Measurements from ENCODE around the gene FGB. TPM values are rescaled to one million over a fixed set of nuclear protein-coding genes. Genes with fewer than 3 reads are reported as not detected.

The FGB gene
- total RNA-seq, 4 donors from 2014 or later: not detected

- Histone ChIP-seq H3K36me3 (no peaks in the 10 kb centered on the region), H3K27me3 (no peaks in the 10 kb centered on the region), H3K4me3 (no peak overlapping the region), H3K4me1 (no peaks in the 10 kb centered on the region), H3K27ac (replicated peaks in 1 of 4) (no peak overlapping the region), H3K9me3 (no peaks in the 10 kb centered on the region)
- DNase-seq (ENCODE audit: extremely low spot score): no peak
- TF ChIP-seq POLR2AphosphoS5 (IDR thresholded peaks at IDR 0.05) (no peak), EP300 (IDR thresholded peaks at IDR 0.05) (no peak), POLR2A (IDR thresholded peaks at IDR 0.05; ENCODE audit: low read depth) (no peak), CTCF (IDR thresholded peaks at IDR 0.05) (no peak)
- intact Hi-C loops (cut with DNase I): no loop called here
- WGBS: 84% methylated on average over 5 of the region's 5 CpGs
Measured at GRCh38 chr4:154573190-154573870, 10.5 kb downstream of the FGB start.

- no peak for TF ChIP-seq CTCF (IDR thresholded peaks at IDR 0.05)
- TF ChIP-seq EP300 (IDR thresholded peaks at IDR 0.05): no peak
- TF ChIP-seq POLR2AphosphoS5 (IDR thresholded peaks at IDR 0.05): no peak
- TF ChIP-seq POLR2A (IDR thresholded peaks at IDR 0.05; ENCODE audit: low read depth): no peak
- Histone ChIP-seq H3K36me3 (no peaks in the 10 kb centered on the region), H3K27ac (replicated peaks in 1 of 4) (no peak overlapping the region), H3K9me3 (no peaks in the 10 kb centered on the region), H3K27me3 (no peaks in the 10 kb centered on the region), H3K4me3 (no peak overlapping the region), H3K4me1 (no peaks in the 10 kb centered on the region)
- WGBS: 51% methylated on average over 3 of the region's 3 CpGs
- intact Hi-C loops (cut with DNase I): no loop called here
- DNase-seq (ENCODE audit: extremely low spot score): no peak
Measured at GRCh38 chr4:154574311-154574710, 11.5 kb downstream of the FGB start.

- intact Hi-C loops (cut with DNase I): no loop called here
- Histone ChIP-seq H3K4me1 (no peaks in the 10 kb centered on the region), H3K4me3 (no peak overlapping the region), H3K27ac (replicated peaks in 1 of 4) (no peak overlapping the region), H3K9me3 (no peaks in the 10 kb centered on the region), H3K36me3 (no peaks in the 10 kb centered on the region), H3K27me3 (no peaks in the 10 kb centered on the region)
- no peak for DNase-seq (ENCODE audit: extremely low spot score)
- TF ChIP-seq CTCF (IDR thresholded peaks at IDR 0.05) (no peak), EP300 (IDR thresholded peaks at IDR 0.05) (no peak), POLR2A (IDR thresholded peaks at IDR 0.05; ENCODE audit: low read depth) (no peak), POLR2AphosphoS5 (IDR thresholded peaks at IDR 0.05) (no peak)
- WGBS: 72% methylated on average over 2 of the region's 2 CpGs
Measured at GRCh38 chr4:154577324-154577723, 14.5 kb downstream of the FGB start.

GRCh38 chr4:154578919-154579318, 16.1 kb downstream of the FGB start:
- intact Hi-C loops (cut with DNase I): no loop called here
- Histone ChIP-seq H3K27me3 (no peaks in the 10 kb centered on the region), H3K27ac (replicated peaks in 1 of 4) (no peak overlapping the region), H3K36me3 (no peaks in the 10 kb centered on the region), H3K4me1 (no peaks in the 10 kb centered on the region), H3K4me3 (no peak overlapping the region), H3K9me3 (no peaks in the 10 kb centered on the region)
- TF ChIP-seq POLR2AphosphoS5 (IDR thresholded peaks at IDR 0.05) (no peak), EP300 (IDR thresholded peaks at IDR 0.05) (no peak), POLR2A (IDR thresholded peaks at IDR 0.05; ENCODE audit: low read depth) (no peak), CTCF (IDR thresholded peaks at IDR 0.05) (no peak)
- no peak for DNase-seq (ENCODE audit: extremely low spot score)
- 65% methylated on average over 1 of the region's 1 CpG for WGBS

- DNase-seq (ENCODE audit: extremely low spot score): no peak
- Histone ChIP-seq H3K9me3 (no peaks in the 10 kb centered on the region), H3K4me1 (no peaks in the 10 kb centered on the region), H3K36me3 (no peaks in the 10 kb centered on the region), H3K4me3 (no peak overlapping the region), H3K27ac (replicated peaks in 1 of 4) (no peak overlapping the region), H3K27me3 (no peaks in the 10 kb centered on the region)
- TF ChIP-seq POLR2A (IDR thresholded peaks at IDR 0.05; ENCODE audit: low read depth) (no peak), POLR2AphosphoS5 (IDR thresholded peaks at IDR 0.05) (no peak), CTCF (IDR thresholded peaks at IDR 0.05) (no peak), EP300 (IDR thresholded peaks at IDR 0.05) (no peak)
- intact Hi-C loops (cut with DNase I): no loop called here
Measured at GRCh38 chr4:154579927-154580326, 17.1 kb downstream of the FGB start.

All from esophagus muscularis mucosa (tissue), 4 donors.